Measurements from ENCODE around the gene TIMM10. TPM values are rescaled to one million over a fixed set of nuclear protein-coding genes. Genes with fewer than 3 reads are reported as not detected.

The TIMM10 gene

Small RNA genes lying within 50 kb of the gene (small RNA-seq; reads per million reads assigned to genes)
- not detected for gene RN7SL605P (ENCODE audit: low read depth)

Data from mesenchymal stem cell (in vitro differentiated cells and primary cell).